Right ventricle myocardium superior (tissue), 1 donor: ENCODE measurements around the gene ADORA3. TPM values are rescaled to one million over a fixed set of nuclear protein-coding genes. Genes with fewer than 3 reads are reported as not detected.

Source experiments
- ATAC-seq: fragments of 200-7000 bp; cut with Tn5 transposase; one replicate; pipeline ENCODE4 v1.9.1; 2020; ENCODE audit warnings: mild to moderate bottlenecking; ENCODE audit not compliant: poor library complexity
- DNase-seq: peaks from one replicate; pipeline ENCODE4 v3.0.0-alpha.2; 2020
- intact Hi-C: fragments of 100-400 bp; cut with DNase I; formaldehyde crosslinking; loops from one replicate; pipeline ENCODE4 v1.11.2; 2022
- total RNA-seq: library from RNA; stranded (reverse); fragmentation: NEBNext Ultra II Directional; extraction: Animal tissue kit (Norgen Biotek cat#: 25700); gene quantifications from one replicate; pipeline ENCODE4 v1.2.1, GENCODE V29; 2021
- donor health status: DM: no; HTN: yes; CAD: no; lungs with severe emphysema.

Gene ADORA3
- total RNA-seq, 1 donor from 2014 or later, result 3.3 TPM

DNA sequence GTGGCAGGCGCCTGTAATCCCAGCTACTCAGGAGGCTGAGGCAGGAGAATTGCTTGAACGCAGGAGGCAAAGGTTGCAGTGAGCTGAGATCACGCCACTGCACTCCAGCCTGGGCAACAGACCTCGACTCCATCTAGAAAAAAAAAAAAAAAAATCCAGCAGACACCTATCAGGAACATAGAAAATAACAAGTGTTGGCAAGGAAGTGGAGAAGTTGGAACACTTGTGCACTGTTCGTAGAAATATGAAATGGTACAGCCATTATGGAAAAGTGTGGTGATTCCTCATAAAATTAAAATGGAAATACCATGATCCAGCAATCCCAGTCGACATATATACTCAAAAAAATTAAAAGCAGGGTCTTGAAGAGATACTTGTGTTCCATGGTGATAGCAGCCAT lies 41.7 kb downstream of the ADORA3 start:
- ATAC-seq (no peak), DNase-seq (no peak)
- intact Hi-C loops, result no loop called here

DNA sequence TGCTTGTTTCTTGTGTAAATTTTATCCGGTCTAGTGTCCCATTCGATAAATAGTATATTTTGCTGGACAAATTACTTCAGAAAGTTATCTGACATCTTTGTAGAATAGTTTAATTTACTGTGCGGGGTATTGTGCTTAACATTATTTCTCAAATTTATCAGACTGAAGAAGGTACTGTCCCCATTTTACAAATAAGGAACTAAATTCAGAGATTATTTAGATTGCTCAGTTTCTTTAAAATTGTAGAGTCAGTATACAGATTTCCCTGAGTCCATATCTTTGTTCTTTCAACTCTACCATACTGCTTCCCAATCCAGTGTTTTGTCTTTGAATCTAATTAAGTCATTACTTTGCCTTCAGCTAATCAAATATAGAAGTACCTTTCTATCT lies 47.8 kb downstream of the ADORA3 start:
- intact Hi-C loops, result no loop called here
- no peak for ATAC-seq
- no peak for DNase-seq

DNA sequence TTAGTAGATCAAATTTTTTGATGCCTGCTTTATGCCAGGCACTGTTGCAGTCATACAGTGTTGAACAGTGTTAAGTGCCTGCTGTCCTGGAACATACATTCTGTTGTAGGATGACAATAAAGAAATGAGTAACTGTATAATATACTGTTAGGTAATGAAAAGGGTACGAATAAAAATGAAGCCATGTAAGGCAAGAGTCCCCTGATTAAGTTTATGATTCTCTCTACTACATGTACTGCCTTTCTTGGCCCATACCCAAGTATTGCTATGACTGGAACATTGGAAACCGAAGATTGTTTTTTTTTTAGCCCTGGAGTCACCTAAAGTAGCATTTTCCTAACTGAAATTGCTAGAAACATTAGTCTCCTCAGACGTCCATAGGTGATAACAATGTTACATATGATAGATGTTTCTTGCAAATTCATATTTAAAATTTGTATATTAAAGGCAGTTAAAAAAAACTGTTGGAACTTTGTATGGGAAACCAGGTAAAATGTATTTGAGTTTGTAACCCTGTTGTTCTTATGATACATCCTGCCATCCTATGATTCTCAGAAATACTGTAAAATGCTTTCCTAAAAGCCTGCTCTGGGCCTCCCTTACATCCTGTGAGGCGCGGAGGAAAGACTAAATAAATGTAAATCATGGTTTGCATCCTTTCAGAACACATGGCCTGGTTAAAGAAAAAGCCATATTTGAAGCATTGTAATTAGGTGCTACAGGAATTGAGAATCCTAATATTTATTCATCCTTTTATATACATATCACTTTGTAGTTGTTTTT lies 48.4 kb downstream of the ADORA3 start:
- DNase-seq (no peak), ATAC-seq (no peak)
- intact Hi-C loops, result no loop called here

GRCh38 chr1:111453706-111454105 lies 49.7 kb downstream of the ADORA3 start:
- no peak for ATAC-seq
- DNase-seq, result no peak
- intact Hi-C loops, result no loop called here

- intact Hi-C loops, result no loop called here
- DNase-seq, result no peak
- no peak for ATAC-seq
Measured at GRCh38 chr1:111452581-111452980, 50.9 kb downstream of the ADORA3 start.

GRCh38 chr1:111450185-111450584 lies 53.2 kb downstream of the ADORA3 start:
- ATAC-seq (no peak), DNase-seq (no peak)
- intact Hi-C loops, result no loop called here

- intact Hi-C loops, result no loop called here
- ATAC-seq (no peak), DNase-seq (no peak)
Measured at GRCh38 chr1:111449703-111450017, 53.8 kb downstream of the ADORA3 start.

Other genes starting within 250 kb of the ADORA3 start
- gene CHIA, start 212.8 kb downstream of the ADORA3 start, total RNA-seq, result not detected
- gene OVGP1, start 75.9 kb downstream of the ADORA3 start, total RNA-seq, result 0.35 TPM
- 25.4 TPM for gene WDR77, start 54.4 kb downstream of the ADORA3 start, total RNA-seq
- gene ATP5PB, start 54.2 kb downstream of the ADORA3 start, total RNA-seq, result 680 TPM
- 5.6 TPM for gene C1orf162, start 29.6 kb downstream of the ADORA3 start, total RNA-seq
- gene TMIGD3, start within 50 bp of the ADORA3 start, total RNA-seq, result 0.89 TPM
- 97.2 TPM for gene RAP1A, start 116.2 kb upstream of the ADORA3 start, total RNA-seq
- 28.4 TPM for gene INKA2, start 235.8 kb upstream of the ADORA3 start, total RNA-seq